Left lung (tissue), 10 donors: Measurements from ENCODE around the gene HP. TPM values are rescaled to one million over a fixed set of nuclear protein-coding genes. Genes with fewer than 3 reads are reported as not detected.

Experiments
- ATAC-seq: fragments of 200-7000 bp; cut with Tn5 transposase; one replicate; pipeline ENCODE4 v1.9.1; 2020; ENCODE audit warnings: moderate library complexity
- DNase-seq, 4 donors: peaks; one replicate each; pipeline ENCODE4 v3.0.0-alpha.2; 2013 to 2020
- H3K27ac ChIP-seq, 2 donors: fragments of 200-600 bp; sonication (generic) in 1 of 2; one replicate each; pipeline versions ENCODE4 v1.5.0 to v1.8.0; 2020 to 2021
- H3K27me3 ChIP-seq, 2 donors: fragments of 200-600 bp; sonication (generic) in 1 of 2; one replicate each; pipeline versions ENCODE4 v1.5.0 to v1.8.0; 2020 to 2021
- H3K36me3 ChIP-seq, 2 donors: fragments of 200-600 bp; sonication (generic) in 1 of 2; one replicate each; pipeline versions ENCODE4 v1.5.0 to v1.8.0; 2020 to 2021
- H3K4me1 ChIP-seq, 2 donors: fragments of 200-600 bp; one replicate each; pipeline ENCODE4 v1.8.0; 2021
- H3K4me3 ChIP-seq, 2 donors: fragments of 200-600 bp; sonication (generic) in 1 of 2; one replicate each; pipeline versions ENCODE4 v1.5.0 to v1.8.0; 2020 to 2021; ENCODE audit warnings: mild to moderate bottlenecking in 1 of 2
- H3K9me3 ChIP-seq, 2 donors: fragments of 200-600 bp; sonication (generic) in 1 of 2; one replicate each; pipeline versions ENCODE4 v1.5.0 to v1.8.0; 2020 to 2021
- intact Hi-C, 2 donors: fragments of 100-400 bp; cut with DNase I; formaldehyde crosslinking; loops; one replicate each; pipeline versions ENCODE4 v1.11.2 to v1.14.2; 2022
- polyA plus RNA-seq, 6 donors: library from polyadenylated mRNA; unstranded; fragments of 120-200 nt; gene quantifications; one replicate each; pipeline ENCODE4 v1.2.1, GENCODE V29; 2013; ENCODE audit not compliant: insufficient read length in 6 of 6
- total RNA-seq, 2 donors: library from RNA; stranded (reverse); fragmentation: NEBNext Ultra II Directional; extraction: Animal tissue kit (Norgen Biotek cat#: 25700); gene quantifications; one replicate each; pipeline ENCODE4 v1.2.1, GENCODE V29; 2021
- TF ChIP-seq, protein P1 (sequence below), 2 donors: fragments of 200-600 bp; sonication (generic) in 1 of 2; IDR thresholded peaks; one replicate each; pipeline versions ENCODE4 v1.5.0 to v1.8.0; 2021; ENCODE audit warnings: antibody characterized with exemption in 2 of 2
- donor health status: DM: no; HTN: yes; CAD: no.
- donor health status: DM: no; HTN: no; CAD: no.

Gene HP
- total and polyA plus RNA-seq, 8 donors, result 0.46 to 127 (median 1.5) TPM

DNA sequence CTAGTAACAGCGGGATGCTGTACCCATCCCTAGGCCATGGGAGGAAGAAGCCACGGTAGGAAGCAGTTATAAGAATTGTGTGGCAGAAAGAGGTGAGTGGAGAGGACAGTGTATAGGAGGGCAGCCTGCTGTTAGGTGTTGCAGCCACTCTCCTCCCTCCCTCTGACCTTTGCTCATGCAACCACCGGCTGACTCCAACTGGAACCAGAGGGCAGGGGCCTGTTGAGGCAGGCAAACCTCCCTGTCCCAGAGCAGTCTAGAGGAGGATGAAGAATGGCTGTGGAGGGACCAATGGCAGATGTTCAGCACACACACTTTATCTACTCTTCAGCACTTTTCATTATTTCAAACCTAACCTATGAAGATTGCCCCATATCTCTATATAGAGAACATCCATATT is 36.9 kb downstream of the HP start:
- TF ChIP-seq, protein P1, sequence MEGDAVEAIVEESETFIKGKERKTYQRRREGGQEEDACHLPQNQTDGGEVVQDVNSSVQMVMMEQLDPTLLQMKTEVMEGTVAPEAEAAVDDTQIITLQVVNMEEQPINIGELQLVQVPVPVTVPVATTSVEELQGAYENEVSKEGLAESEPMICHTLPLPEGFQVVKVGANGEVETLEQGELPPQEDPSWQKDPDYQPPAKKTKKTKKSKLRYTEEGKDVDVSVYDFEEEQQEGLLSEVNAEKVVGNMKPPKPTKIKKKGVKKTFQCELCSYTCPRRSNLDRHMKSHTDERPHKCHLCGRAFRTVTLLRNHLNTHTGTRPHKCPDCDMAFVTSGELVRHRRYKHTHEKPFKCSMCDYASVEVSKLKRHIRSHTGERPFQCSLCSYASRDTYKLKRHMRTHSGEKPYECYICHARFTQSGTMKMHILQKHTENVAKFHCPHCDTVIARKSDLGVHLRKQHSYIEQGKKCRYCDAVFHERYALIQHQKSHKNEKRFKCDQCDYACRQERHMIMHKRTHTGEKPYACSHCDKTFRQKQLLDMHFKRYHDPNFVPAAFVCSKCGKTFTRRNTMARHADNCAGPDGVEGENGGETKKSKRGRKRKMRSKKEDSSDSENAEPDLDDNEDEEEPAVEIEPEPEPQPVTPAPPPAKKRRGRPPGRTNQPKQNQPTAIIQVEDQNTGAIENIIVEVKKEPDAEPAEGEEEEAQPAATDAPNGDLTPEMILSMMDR (IDR thresholded peaks at IDR 0.05), result no peak
- Histone ChIP-seq H3K36me3 (peaks cover 0 to 45% of the 10 kb centered on the region in 2 donors), H3K27me3 (no peaks in the 10 kb centered on the region), H3K27ac (no peak overlapping the region), H3K4me1 (peaks cover 18 to 42% of the 10 kb centered on the region in 2 donors), H3K4me3 (no peak overlapping the region), H3K9me3 (no peaks in the 10 kb centered on the region)
- intact Hi-C loops, result loop anchor here in 1 of 2 donors (10.0 kb wide), 1 partner anchor 76 kb away; no protein-coding TSS in a partner anchor
- ATAC-seq (no peak), DNase-seq (no peak)

DNA sequence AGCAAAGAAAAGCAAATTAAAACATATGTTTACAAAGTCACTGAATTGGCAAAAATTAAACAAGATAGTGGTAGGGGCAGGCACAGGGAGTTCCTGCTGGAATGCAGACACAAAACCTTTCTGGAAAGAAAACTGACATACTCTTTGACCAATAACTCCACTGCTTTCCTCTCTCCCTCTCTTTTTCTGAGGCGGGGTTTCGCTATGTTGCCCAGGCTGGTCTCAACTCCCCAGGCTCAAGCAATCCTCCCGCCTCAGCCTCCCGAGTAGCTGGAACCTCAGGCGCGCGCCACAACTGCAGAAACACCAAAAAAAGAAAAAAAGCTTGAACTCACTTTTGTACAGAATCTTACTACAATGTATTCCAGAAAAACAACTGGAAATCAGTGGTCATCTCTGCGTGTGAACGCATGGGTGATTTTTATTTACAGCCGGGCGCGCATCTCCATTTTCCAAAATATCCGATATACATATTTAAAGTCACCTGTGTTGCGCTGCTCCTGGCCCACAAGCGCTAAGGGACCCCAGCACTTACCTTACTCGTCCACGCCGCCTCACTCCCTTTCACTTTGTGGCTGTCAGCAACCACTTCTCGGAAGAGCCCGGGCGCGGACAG is 38.6 kb downstream of the HP start:
- H3K36me3 ChIP-seq, result peaks cover 0 to 47% of the 10 kb centered on the region in 2 donors
- H3K27ac ChIP-seq, result peak overlapping the region; percentile 89 to 92
- H3K4me3 ChIP-seq, result peak overlapping the region; percentile 75 to 93
- intact Hi-C loops, result loop anchor here in 1 of 2 donors (10.0 kb wide), 1 partner anchor 78 kb away; no protein-coding TSS in a partner anchor
- TF ChIP-seq, protein P1 (IDR thresholded peaks at IDR 0.05), result no peak
- no peaks in the 10 kb centered on the region for H3K9me3 ChIP-seq
- DNase-seq (peak in 2 of 4 donors; percentile 7 to 26), ATAC-seq (peak; percentile 48)
- H3K4me1 ChIP-seq, result peaks cover 18 to 46% of the 10 kb centered on the region in 2 donors
- no peaks in the 10 kb centered on the region for H3K27me3 ChIP-seq

DNA sequence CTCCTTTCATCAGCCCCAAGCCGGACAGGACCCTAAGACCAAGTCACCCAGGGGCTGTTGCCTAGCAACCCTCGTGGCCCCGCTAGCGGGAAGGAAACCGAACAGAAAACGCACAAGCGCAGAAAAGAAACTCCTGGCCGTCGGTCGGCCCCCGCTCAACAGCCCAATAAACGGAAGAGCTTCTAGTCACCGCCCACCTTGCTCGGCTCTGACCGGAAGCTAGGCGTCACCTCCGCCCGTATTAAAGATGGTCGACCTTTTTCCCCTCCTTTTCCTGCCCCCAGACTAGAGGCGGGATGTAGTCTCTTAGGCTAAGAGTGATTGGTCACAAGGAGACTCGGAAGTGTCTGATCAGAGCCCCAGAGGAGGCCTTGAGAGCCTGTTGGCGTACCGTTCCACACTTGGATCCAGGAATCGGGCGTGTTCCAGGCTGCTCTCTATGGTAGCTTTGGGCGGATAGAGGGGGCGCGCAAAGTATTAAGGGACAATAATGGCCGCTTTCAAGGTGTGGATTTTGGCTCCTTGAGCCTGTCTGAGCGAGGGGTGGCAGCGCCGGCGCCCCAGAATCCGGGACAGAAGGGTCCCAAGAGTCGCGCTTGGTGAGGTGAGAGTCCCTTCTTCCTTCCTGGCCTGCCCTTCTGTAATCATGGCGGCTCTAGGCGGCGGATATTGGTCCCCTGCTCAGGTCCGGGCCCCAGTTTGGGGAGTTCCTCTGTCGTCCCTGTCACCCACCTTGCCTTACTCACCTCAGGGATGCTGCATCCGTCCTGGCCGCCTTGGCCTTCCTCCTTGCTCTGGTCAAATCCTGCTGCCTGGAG is 39.4 kb downstream of the HP start, which contains the start of the genes DHX38 and TXNL4B:
DHX38 (plus strand) TSS at position 400 of the 818 bp plus-strand sequence. CDS start 2,311 bp downstream, outside the sequence.
TXNL4B (minus strand) TSS at position 173 of the 818 bp plus-strand sequence. CDS start 2,871 bp downstream, outside the sequence.
- H3K27me3 ChIP-seq, result no peaks in the 10 kb centered on the region
- H3K36me3 ChIP-seq, result peaks cover 0 to 47% of the 10 kb centered on the region in 2 donors
- ATAC-seq (peak; percentile 99), DNase-seq (peak; percentile 92 to 99 (median 96))
- TF ChIP-seq, protein P1 (IDR thresholded peaks at IDR 0.05), result no peak
- H3K4me1 ChIP-seq, result peaks cover 18 to 46% of the 10 kb centered on the region in 2 donors
- peak within 1 kb of the TSS; percentile 75 to 93 for H3K4me3 ChIP-seq
- intact Hi-C loops, result loop anchor here in 1 of 2 donors (10.0 kb wide), 1 partner anchor 79 kb away; no protein-coding TSS in a partner anchor
- H3K9me3 ChIP-seq, result no peaks in the 10 kb centered on the region
- H3K27ac ChIP-seq, result peak within 1 kb of the TSS; percentile 89 to 92

DNA sequence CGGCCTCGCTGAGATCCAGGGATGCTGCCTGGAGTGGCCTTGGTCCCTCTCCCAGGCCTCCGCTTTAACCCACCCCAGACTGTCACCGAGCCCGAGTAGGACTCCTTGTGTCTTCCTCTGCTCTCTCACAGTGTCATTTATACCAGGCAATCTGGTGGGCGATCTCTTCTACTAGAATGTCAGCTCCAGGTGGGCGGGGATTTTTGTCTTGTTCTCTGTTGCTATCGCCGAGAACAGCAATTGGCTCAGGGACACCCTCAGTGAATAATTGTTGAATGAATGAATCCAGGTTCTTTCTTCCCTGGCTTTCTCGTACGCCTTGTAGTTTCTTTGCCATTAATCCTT is 39.9 kb downstream of the HP start:
- Histone ChIP-seq H3K27me3 (no peaks in the 10 kb centered on the region), H3K4me1 (peaks cover 18 to 46% of the 10 kb centered on the region in 2 donors), H3K27ac (peak overlapping the region; percentile 89 to 92), H3K36me3 (peaks cover 0 to 47% of the 10 kb centered on the region in 2 donors), H3K9me3 (no peaks in the 10 kb centered on the region), H3K4me3 (peak overlapping the region; percentile 75 to 93)
- TF ChIP-seq, protein P1 (IDR thresholded peaks at IDR 0.05), result no peak
- ATAC-seq (peak; percentile 2), DNase-seq (peak in 1 of 4 donors; percentile 12)
- intact Hi-C loops, result loop anchor here in 1 of 2 donors (10.0 kb wide), 1 partner anchor 79 kb away; no protein-coding TSS in a partner anchor
